Spleen (tissue), 7 donors: ENCODE measurements around the gene CCDC6.

Experiments
- POLR2A ChIP-seq, 3 donors: fragments of 450-650 bp; IDR thresholded peaks; one replicate each; pipeline ENCODE4 v1.5.1; 2017; ENCODE audit warnings: antibody characterized with exemption in 3 of 3, mild to moderate bottlenecking in 1 of 3
- POLR2AphosphoS5 ChIP-seq, 3 donors: sonication (generic); formaldehyde crosslinking; IDR thresholded peaks; one replicate each; pipeline ENCODE4 v1.5.1; 2017; ENCODE audit warnings: antibody characterized with exemption in 3 of 3
- TF ChIP-seq, protein P1 (sequence below), 11 experiments: fragments of 200-600 bp in 7 of 11; fragments of 450-650 bp in 4 of 11; sonication (generic) in 4 of 11; IDR thresholded peaks in 8 of 11; conservative IDR thresholded peaks in 3 of 11; 1 replicate in 7 of 11; 2 replicates in 4 of 11; pipeline versions ENCODE4 v1.4.0 to v1.8.0; 2016 to 2021; ENCODE audit warnings: antibody characterized with exemption in 11 of 11, inconsistent platforms in 4 of 11, mild to moderate bottlenecking in 1 of 11
- donor health status: DM: no; HTN: no; CAD: no; lungs with moderate emphysema.
- donor health status: DM: no; HTN: no; CAD: no.
- donor health status: DM: no; HTN: no; CAD: no.

DNA sequence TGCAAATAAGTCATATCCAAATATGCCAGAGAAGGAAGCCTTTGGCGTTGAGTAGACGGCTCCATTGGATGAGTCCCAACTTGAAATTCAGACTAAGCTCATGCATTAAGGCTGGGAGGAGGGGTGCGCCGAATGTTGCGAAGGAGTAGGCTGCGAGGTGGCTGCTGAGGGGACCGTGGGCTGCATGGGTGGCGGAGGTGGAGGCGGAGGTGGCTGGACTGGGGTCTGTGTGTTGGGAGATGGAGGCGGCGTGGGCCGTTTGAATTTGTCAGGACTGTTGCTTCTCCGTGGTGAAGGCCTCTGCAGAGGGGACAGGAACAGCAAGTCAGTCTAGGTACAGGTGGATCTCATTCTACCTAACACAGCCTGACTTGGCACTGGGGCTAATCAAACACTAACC lies 113.5 kb downstream of the CCDC6 start:
- TF ChIP-seq, protein P1, sequence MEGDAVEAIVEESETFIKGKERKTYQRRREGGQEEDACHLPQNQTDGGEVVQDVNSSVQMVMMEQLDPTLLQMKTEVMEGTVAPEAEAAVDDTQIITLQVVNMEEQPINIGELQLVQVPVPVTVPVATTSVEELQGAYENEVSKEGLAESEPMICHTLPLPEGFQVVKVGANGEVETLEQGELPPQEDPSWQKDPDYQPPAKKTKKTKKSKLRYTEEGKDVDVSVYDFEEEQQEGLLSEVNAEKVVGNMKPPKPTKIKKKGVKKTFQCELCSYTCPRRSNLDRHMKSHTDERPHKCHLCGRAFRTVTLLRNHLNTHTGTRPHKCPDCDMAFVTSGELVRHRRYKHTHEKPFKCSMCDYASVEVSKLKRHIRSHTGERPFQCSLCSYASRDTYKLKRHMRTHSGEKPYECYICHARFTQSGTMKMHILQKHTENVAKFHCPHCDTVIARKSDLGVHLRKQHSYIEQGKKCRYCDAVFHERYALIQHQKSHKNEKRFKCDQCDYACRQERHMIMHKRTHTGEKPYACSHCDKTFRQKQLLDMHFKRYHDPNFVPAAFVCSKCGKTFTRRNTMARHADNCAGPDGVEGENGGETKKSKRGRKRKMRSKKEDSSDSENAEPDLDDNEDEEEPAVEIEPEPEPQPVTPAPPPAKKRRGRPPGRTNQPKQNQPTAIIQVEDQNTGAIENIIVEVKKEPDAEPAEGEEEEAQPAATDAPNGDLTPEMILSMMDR (IDR thresholded peaks at IDR 0.05 in 8 of 11, conservative IDR thresholded peaks at IDR 0.05 in 3 of 11), result no peak
- TF ChIP-seq POLR2A (IDR thresholded peaks at IDR 0.05), result no peak
- TF ChIP-seq POLR2AphosphoS5 (IDR thresholded peaks at IDR 0.05), result no peak
